H1 (cell line): ENCODE measurements around the gene PABPC1L. TPM values are rescaled to one million over a fixed set of nuclear protein-coding genes. Genes with fewer than 3 reads are reported as not detected.

Source experiments
- BCL11A ChIP-seq, 2 experiments: IDR thresholded peaks; one replicate each; pipeline ENCODE4 v1.6.1; 2011; ENCODE audit warnings: low read depth in 2 of 2, low read length in 2 of 2, mild to moderate bottlenecking in 2 of 2
- CEBPB ChIP-seq: IDR thresholded peaks from 2 replicates; pipeline ENCODE4 v1.6.1; 2012; ENCODE audit warnings: low read depth, low read length
- CTBP2 ChIP-seq: IDR thresholded peaks from 2 replicates; pipeline ENCODE4 v1.7.0; 2011; ENCODE audit warnings: borderline replicate concordance, mild to moderate bottlenecking, moderate library complexity, mixed read lengths, low read length; ENCODE audit not compliant: insufficient read depth, insufficient read length
- EP300 ChIP-seq, 2 experiments: IDR thresholded peaks; 1 replicate in 1 of 2; 2 replicates in 1 of 2; pipeline ENCODE4 v1.6.1; 2011 to 2012; ENCODE audit warnings: low read depth in 2 of 2, low read length in 2 of 2, mild to moderate bottlenecking in 2 of 2, borderline replicate concordance in 1 of 2, inconsistent platforms in 1 of 2, moderate library complexity in 1 of 2
- FOSL1 ChIP-seq: IDR thresholded peaks from 2 replicates; pipeline ENCODE4 v1.6.1; 2011; ENCODE audit warnings: mild to moderate bottlenecking, low read depth, low read length, moderate library complexity; ENCODE audit not compliant: insufficient read depth
- GTF2F1 ChIP-seq: IDR thresholded peaks from 2 replicates; pipeline ENCODE4 v1.6.1; 2012; ENCODE audit warnings: low read depth, low read length, improper control_type of control experiment, borderline replicate concordance
- KDM1A ChIP-seq: fragments of 200-600, 300-600 bp; sonication (generic); IDR thresholded peaks from 2 replicates; pipeline ENCODE4 v1.7.1; 2016; ENCODE audit warnings: mild to moderate bottlenecking, low read length, borderline replicate concordance
- MAFK ChIP-seq: IDR thresholded peaks from 2 replicates; pipeline ENCODE4 v1.6.1; 2012; ENCODE audit warnings: low read depth, mild to moderate bottlenecking, improper control_type of control experiment, low read length
- NRF1 ChIP-seq: IDR thresholded peaks from 2 replicates; pipeline ENCODE4 v1.6.1; 2011; ENCODE audit warnings: mild to moderate bottlenecking, low read depth, low read length, improper control_type of control experiment
- POLR2AphosphoS5 ChIP-seq: IDR thresholded peaks from 2 replicates; pipeline ENCODE4 v1.6.1; 2011; ENCODE audit warnings: low read depth, low read length
- SIN3A ChIP-seq, 2 experiments: IDR thresholded peaks in 1 of 2; conservative IDR thresholded peaks in 1 of 2; 2 replicates each; pipeline ENCODE4 v1.6.1; 2011 to 2012; ENCODE audit warnings: low read length in 2 of 2, improper control_type of control experiment in 1 of 2, low read depth in 1 of 2, mild to moderate bottlenecking in 1 of 2
- TAF1 ChIP-seq: IDR thresholded peaks from 2 replicates; pipeline ENCODE4 v1.6.1; 2011; ENCODE audit warnings: mild to moderate bottlenecking, low read depth, low read length
- TCF12 ChIP-seq: IDR thresholded peaks from 2 replicates; pipeline ENCODE4 v1.6.1; 2011; ENCODE audit warnings: low read depth, mild to moderate bottlenecking, low read length
- TEAD4 ChIP-seq: IDR thresholded peaks from 2 replicates; pipeline ENCODE4 v1.6.1; 2012; ENCODE audit warnings: low read depth, low read length, inconsistent platforms, mixed read lengths
- YY1 ChIP-seq: IDR thresholded peaks from 2 replicates; pipeline ENCODE4 v1.6.1; 2011; ENCODE audit warnings: low read depth, mild to moderate bottlenecking, low read length
- ZNF274 ChIP-seq: IDR thresholded peaks from 2 replicates; pipeline ENCODE4 v1.7.0; 2012; ENCODE audit warnings: low read length, borderline replicate concordance; ENCODE audit errors: extremely low read depth
- polyA plus RNA-seq, 7 experiments: library from polyadenylated mRNA; depleted of rRNA in 3 of 7; stranded (reverse) in 5 of 7; unstranded in 2 of 7; fragments of >200 nt in 5 of 7; fragments of 200-250 nt in 2 of 7; gene quantifications; 1 replicate in 5 of 7; 2 replicates in 1 of 7; 4 replicates in 1 of 7; pipeline versions ENCODE4 v1.2.1 to v1.2.3, GENCODE V29; 2011 to 2013; ENCODE audit warnings: missing spikeins in 2 of 7, mixed read lengths in 2 of 7
- total RNA-seq: library from RNA; stranded (reverse); fragmentation: NEBNext Ultra II Directional; extraction: Animal tissue kit (Norgen Biotek cat#: 25700); gene quantifications from 2 replicates; pipeline ENCODE4 v1.2.1, GENCODE V29; 2021
- TF ChIP-seq, protein P1 (sequence below): IDR thresholded peaks from 2 replicates; pipeline ENCODE4 v1.6.1; 2011; ENCODE audit warnings: low read depth, mild to moderate bottlenecking, low read length; ENCODE audit not compliant: insufficient read depth
- TF ChIP-seq, protein P2 (sequence below), 3 experiments: IDR thresholded peaks; 1 replicate in 2 of 3; 2 replicates in 1 of 3; pipeline versions ENCODE4 v1.5.1 to v1.6.1; 2011; ENCODE audit warnings: low read length in 3 of 3, mild to moderate bottlenecking in 3 of 3, inconsistent platforms in 2 of 3, low read depth in 1 of 3, moderate library complexity in 1 of 3; ENCODE audit not compliant: insufficient read depth in 1 of 3; ENCODE audit errors: control extremely low read depth in 1 of 3
- TF ChIP-seq, protein P3 (sequence below): IDR thresholded peaks from 2 replicates; pipeline ENCODE4 v1.6.1; 2012; ENCODE audit warnings: inconsistent platforms

The PABPC1L gene
- total and polyA plus RNA-seq, 2 of the 8 experiments (the other 6 are each of a cell fraction or from before 2014, with no cell fraction given) = 61.1 to 108 TPM

DNA sequence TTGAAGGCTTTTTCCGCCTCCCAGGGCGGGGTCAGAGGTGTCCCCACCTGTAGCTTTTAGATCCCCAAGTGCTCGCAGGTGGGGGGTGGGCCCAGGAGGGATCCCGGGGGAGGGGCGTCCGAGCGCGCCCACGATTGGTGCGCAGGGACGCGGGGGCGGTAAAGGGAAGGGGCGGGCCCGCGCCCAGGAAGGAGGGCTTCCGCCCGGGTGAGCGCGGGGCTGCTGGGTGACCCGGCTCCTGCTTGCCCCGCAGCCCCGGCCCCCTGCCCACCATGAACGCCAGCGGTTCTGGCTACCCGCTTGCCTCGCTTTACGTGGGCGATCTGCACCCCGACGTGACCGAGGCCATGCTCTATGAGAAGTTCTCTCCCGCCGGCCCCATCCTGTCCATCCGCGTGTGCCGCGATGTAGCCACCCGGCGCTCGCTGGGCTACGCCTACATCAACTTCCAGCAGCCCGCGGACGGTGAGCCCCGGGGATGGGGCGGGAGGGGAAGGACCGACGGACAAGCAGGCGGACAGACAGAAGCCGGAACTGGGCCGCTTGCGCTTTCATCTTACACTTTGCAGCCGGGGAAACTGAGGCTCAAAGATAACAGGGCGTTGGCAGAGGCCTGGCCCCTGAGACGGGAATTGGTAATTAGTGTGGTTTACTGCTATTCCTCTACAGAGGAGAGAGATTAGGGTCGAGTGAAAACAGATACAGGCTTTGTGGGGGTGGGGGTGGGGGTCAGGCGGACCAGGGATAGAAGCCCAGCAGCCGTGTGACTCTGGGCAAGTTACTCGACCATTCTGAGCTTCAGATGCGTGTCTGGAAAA lies at the start of gene PABPC1L (continued):
- TF ChIP-seq MAFK (no peak), CTBP2 (no peak), ZNF274 (no peak), KDM1A (no peak), TCF12 (peak; percentile 83; the same call in 1 of the 2 replicates), CEBPB (no peak), GTF2F1 (no peak), BCL11A (IDR thresholded peaks at IDR 0.05; ENCODE audit: low read depth in 2 of 2, low read length in 2 of 2) (no peak), YY1 (no peak), EP300 (IDR thresholded peaks at IDR 0.05; ENCODE audit: borderline replicate concordance in 1 of 2, low read depth in 2 of 2, low read length in 2 of 2) (no peak), NRF1 (no peak), TAF1 (0 out of 2 replicates have a peak, but pooled peaks have one; percentile 41), SIN3A (conservative IDR thresholded peaks at IDR 0.05 in 1 of 2, IDR thresholded peaks at IDR 0.05 in 1 of 2; ENCODE audit: low read depth in 1 of 2, low read length in 2 of 2) (peak in 1 of 2 experiments; percentile 59; a peak in 1 of 4 replicates), POLR2AphosphoS5 (0 out of 2 replicates have a peak, but pooled peaks have one; percentile 54), TEAD4 (no peak), FOSL1 (no peak)
- TF ChIP-seq, protein P1, sequence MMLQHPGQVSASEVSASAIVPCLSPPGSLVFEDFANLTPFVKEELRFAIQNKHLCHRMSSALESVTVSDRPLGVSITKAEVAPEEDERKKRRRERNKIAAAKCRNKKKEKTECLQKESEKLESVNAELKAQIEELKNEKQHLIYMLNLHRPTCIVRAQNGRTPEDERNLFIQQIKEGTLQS = no peak
- TF ChIP-seq, protein P2, sequence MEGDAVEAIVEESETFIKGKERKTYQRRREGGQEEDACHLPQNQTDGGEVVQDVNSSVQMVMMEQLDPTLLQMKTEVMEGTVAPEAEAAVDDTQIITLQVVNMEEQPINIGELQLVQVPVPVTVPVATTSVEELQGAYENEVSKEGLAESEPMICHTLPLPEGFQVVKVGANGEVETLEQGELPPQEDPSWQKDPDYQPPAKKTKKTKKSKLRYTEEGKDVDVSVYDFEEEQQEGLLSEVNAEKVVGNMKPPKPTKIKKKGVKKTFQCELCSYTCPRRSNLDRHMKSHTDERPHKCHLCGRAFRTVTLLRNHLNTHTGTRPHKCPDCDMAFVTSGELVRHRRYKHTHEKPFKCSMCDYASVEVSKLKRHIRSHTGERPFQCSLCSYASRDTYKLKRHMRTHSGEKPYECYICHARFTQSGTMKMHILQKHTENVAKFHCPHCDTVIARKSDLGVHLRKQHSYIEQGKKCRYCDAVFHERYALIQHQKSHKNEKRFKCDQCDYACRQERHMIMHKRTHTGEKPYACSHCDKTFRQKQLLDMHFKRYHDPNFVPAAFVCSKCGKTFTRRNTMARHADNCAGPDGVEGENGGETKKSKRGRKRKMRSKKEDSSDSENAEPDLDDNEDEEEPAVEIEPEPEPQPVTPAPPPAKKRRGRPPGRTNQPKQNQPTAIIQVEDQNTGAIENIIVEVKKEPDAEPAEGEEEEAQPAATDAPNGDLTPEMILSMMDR (IDR thresholded peaks at IDR 0.05; ENCODE audit: control extremely low read depth in 1 of 3, insufficient read depth in 1 of 3, low read depth in 1 of 3, low read length in 3 of 3) = no peak
- TF ChIP-seq, protein P3, sequence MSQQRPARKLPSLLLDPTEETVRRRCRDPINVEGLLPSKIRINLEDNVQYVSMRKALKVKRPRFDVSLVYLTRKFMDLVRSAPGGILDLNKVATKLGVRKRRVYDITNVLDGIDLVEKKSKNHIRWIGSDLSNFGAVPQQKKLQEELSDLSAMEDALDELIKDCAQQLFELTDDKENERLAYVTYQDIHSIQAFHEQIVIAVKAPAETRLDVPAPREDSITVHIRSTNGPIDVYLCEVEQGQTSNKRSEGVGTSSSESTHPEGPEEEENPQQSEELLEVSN = 0 out of 2 replicates have a peak, but pooled peaks have one; percentile 27
